PC-9 (cell line): Measurements from ENCODE around the gene TMPRSS9. TPM values are rescaled to one million over a fixed set of nuclear protein-coding genes. Genes with fewer than 3 reads are reported as not detected.

Experiments used
- BruUV-seq: library from RNA; stranded (reverse); fragments of 400-500 nt; replicated peaks from 2 replicates; lab custom pipeline; 2021; lab: Mats Ljungman, UMichigan
- CTCF ChIA-PET: fragments of 300-600 bp; sonication (Branson Sonifier 250); formaldehyde crosslinking; loops from one replicate; lab custom pipeline; 2022; ENCODE audit warnings: antibody characterized with exemption; lab: Charles Lee
- POLR2A ChIA-PET: fragments of 300-600 bp; sonication (Branson Sonifier 250); formaldehyde crosslinking; loops from one replicate; lab custom pipeline; 2022; ENCODE audit warnings: antibody characterized with exemption; ENCODE audit not compliant: unreplicated experiment; lab: Charles Lee
- DNase-seq, 2 experiments: peaks; one replicate each; pipeline versions ENCODE4 v3.0.0 to v3.0.0-alpha.2; 2015 to 2022; ENCODE audit warnings: mixed read lengths in 1 of 2
- H2AFZ ChIP-seq: fragments of 200-600 bp; sonication (generic); 2 replicates; pipeline ENCODE4 v1.8.1; 2017; ENCODE audit warnings: antibody characterized with exemption
- H3F3A ChIP-seq: fragments of 200-600 bp; sonication (generic); 2 replicates; pipeline ENCODE4 v1.8.1; 2017; ENCODE audit warnings: antibody characterized with exemption, mild to moderate bottlenecking, low read depth; ENCODE audit not compliant: insufficient read depth
- H3K27ac ChIP-seq: fragments of 200-600 bp; sonication (generic); 2 replicates; pipeline ENCODE4 v1.6.1; 2016; ENCODE audit warnings: mixed run types
- H3K27me3 ChIP-seq: fragments of 200-600 bp; sonication (generic); 2 replicates; pipeline ENCODE4 v1.6.1; 2016; ENCODE audit warnings: low read depth, mixed run types; ENCODE audit not compliant: insufficient read depth
- H3K36me3 ChIP-seq: fragments of 200-600 bp; sonication (generic); 2 replicates; pipeline ENCODE4 v1.6.1; 2016; ENCODE audit warnings: low read depth, mixed run types
- H3K4me1 ChIP-seq: fragments of 200-600 bp; sonication (generic); replicated peaks from 2 replicates; pipeline ENCODE4 v1.6.1; 2016; ENCODE audit warnings: mixed run types; ENCODE audit not compliant: insufficient read depth
- H3K4me2 ChIP-seq: fragments of 200-600 bp; sonication (generic); 2 replicates; pipeline ENCODE4 v1.6.1; 2017; ENCODE audit warnings: mixed run types
- H3K4me3 ChIP-seq: fragments of 200-600 bp; sonication (generic); 2 replicates; pipeline ENCODE4 v1.6.1; 2016; ENCODE audit warnings: mixed run types
- H3K79me2 ChIP-seq: fragments of 200-600 bp; sonication (generic); 2 replicates; pipeline ENCODE4 v1.6.1; 2017; ENCODE audit warnings: low read depth, mixed run types
- H3K9me2 ChIP-seq: fragments of 200-600 bp; sonication (generic); 2 replicates; pipeline ENCODE4 v1.8.1; 2017; ENCODE audit warnings: mild to moderate bottlenecking; ENCODE audit not compliant: insufficient read depth
- H3K9me3 ChIP-seq: fragments of 200-600 bp; sonication (generic); 2 replicates; pipeline ENCODE4 v1.8.1; 2016; ENCODE audit warnings: low read depth; ENCODE audit not compliant: insufficient read depth
- H4K20me1 ChIP-seq: fragments of 200-600 bp; sonication (generic); 2 replicates; pipeline ENCODE4 v1.8.1; 2017; ENCODE audit not compliant: insufficient read depth
- EZH2 ChIP-seq: fragments of 200-600 bp; sonication (generic); IDR thresholded peaks from 2 replicates; pipeline ENCODE4 v1.8.0; 2017; ENCODE audit warnings: antibody characterized with exemption, low read depth
- intact Hi-C: fragments of 100-400 bp; cut with micrococcal nuclease; formaldehyde crosslinking; loops from one replicate; pipeline ENCODE4 v1.10.0; 2022; ENCODE audit not compliant: unreplicated experiment
- total RNA-seq: library from RNA; stranded (reverse); gene quantifications from 2 replicates; pipeline ENCODE4 v1.2.3, GENCODE V29; 2021
- TF ChIP-seq, protein P1 (sequence below): fragments of 200-600 bp; sonication (generic); conservative IDR thresholded peaks from 2 replicates; pipeline ENCODE4 v1.6.1; 2017; ENCODE audit warnings: mixed run types, antibody characterized with exemption, mild to moderate bottlenecking, moderate library complexity

TMPRSS9 gene
- total RNA-seq, 1 experiment from 2014 or later = 0.20 TPM

DNA sequence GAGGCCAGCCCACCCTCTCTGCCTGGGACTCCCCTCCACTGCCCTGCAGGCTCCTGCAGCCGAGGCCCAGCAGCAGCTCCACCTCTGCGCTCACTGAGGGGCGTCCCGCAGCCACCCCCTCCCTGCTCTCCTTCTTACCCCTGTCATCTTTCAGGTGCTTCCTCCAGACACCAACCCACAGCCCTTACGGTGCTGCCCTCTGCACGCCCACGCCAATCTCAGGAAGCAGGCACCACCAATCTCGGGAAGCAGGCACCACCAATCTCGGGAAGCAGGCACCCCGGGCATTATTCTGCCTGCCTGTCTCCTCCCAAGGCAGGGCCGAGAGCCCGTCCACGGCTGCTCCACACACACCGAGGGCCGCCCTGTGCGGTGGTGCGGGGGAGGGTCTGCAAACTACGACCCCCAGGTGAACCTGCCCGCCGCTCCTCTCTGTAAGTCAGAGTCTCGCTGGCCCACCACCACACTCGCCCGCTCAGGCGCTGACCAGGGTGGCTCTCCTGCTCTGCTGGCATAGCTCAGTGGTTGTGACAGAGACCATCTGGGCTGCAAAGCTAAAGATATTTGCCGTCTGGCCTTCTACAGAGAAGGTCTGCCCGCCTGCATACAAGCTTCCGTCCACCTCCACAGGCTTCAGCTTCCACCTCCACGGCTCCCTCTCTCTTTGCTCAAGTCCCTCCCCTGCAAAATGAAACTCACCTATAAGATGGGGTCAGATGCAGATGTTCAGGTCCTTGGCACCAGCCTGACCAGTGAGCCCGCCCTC, 34.6 kb upstream of the TMPRSS9 start:
- no peaks in the 10 kb centered on the region for H3K9me2 ChIP-seq
- H3K4me2 ChIP-seq = no peak overlapping the region
- no peaks in the 10 kb centered on the region for H4K20me1 ChIP-seq
- BruUV-seq = no TSS peak
- H3K79me2 ChIP-seq = peaks cover 39% of the 10 kb centered on the region
- H3K9me3 ChIP-seq = no peaks in the 10 kb centered on the region
- no peak for TF ChIP-seq EZH2
- TF ChIP-seq, protein P1, sequence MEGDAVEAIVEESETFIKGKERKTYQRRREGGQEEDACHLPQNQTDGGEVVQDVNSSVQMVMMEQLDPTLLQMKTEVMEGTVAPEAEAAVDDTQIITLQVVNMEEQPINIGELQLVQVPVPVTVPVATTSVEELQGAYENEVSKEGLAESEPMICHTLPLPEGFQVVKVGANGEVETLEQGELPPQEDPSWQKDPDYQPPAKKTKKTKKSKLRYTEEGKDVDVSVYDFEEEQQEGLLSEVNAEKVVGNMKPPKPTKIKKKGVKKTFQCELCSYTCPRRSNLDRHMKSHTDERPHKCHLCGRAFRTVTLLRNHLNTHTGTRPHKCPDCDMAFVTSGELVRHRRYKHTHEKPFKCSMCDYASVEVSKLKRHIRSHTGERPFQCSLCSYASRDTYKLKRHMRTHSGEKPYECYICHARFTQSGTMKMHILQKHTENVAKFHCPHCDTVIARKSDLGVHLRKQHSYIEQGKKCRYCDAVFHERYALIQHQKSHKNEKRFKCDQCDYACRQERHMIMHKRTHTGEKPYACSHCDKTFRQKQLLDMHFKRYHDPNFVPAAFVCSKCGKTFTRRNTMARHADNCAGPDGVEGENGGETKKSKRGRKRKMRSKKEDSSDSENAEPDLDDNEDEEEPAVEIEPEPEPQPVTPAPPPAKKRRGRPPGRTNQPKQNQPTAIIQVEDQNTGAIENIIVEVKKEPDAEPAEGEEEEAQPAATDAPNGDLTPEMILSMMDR = no peak
- no peak overlapping the region for H2AFZ ChIP-seq
- ChIA-PET POLR2A (no interaction called here), CTCF (no interaction called here)
- H3K27me3 ChIP-seq = no peaks in the 10 kb centered on the region
- no peak overlapping the region for H3K4me3 ChIP-seq
- H3K4me1 ChIP-seq = peaks cover 6% of the 10 kb centered on the region; the same call in 1 of the 2 replicates
- H3F3A ChIP-seq = no peaks in the 10 kb centered on the region; the same call in 1 of the 2 replicates
- DNase-seq = no peak
- H3K27ac ChIP-seq = no peak overlapping the region
- intact Hi-C loops = loop anchor here (5.0 kb wide), 1 partner anchor 67 kb away; no protein-coding TSS in a partner anchor
- no peaks in the 10 kb centered on the region for H3K36me3 ChIP-seq

DNA sequence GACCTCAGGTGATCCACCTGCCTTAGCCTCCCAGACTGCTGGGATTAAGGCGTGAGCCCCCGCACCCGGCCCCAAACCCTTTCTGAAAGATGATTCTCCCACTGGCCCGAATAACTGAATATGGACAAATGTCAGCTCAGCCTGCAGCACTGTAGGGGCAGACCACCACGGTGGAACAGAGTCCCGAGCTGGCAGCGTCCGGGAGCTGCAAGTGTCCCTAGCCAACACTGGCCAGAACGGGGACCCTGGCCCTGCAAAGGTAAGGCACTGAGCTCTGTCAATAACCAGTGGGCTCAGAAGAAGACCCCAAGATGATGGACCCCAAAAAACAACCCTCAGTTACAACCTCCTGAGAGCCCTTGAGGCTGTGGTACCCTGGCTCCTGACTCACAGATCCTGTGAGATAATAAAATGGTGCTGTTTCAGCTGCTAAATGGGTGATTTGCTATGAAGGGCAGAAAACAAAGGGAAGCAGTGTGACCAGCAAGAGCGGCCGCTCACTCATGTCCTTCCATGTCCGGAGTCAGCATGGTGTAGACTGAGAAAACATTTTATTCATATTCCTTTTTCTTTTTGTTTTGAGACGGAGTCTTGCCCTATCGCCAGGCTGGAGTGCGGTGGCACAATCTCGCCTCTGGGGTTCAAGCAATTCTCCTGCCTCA, 33.2 kb upstream of the TMPRSS9 start:
- no TSS peak for BruUV-seq
- Histone ChIP-seq H3K27ac (no peak overlapping the region), H3K4me2 (peak overlapping the region; percentile 84), H3F3A (no peaks in the 10 kb centered on the region; the same call in 1 of the 2 replicates), H3K4me3 (peak overlapping the region; percentile 86; the same call in 1 of the 2 replicates), H4K20me1 (no peaks in the 10 kb centered on the region), H3K27me3 (no peaks in the 10 kb centered on the region), H3K36me3 (no peaks in the 10 kb centered on the region), H3K79me2 (peaks cover 52% of the 10 kb centered on the region), H2AFZ (no peak overlapping the region), H3K9me3 (no peaks in the 10 kb centered on the region), H3K9me2 (no peaks in the 10 kb centered on the region), H3K4me1 (peaks cover 6% of the 10 kb centered on the region; the same call in 1 of the 2 replicates)
- TF ChIP-seq EZH2 = no peak
- TF ChIP-seq, protein P1 = no peak
- ChIA-PET POLR2A (interaction anchor here (0.6 kb wide), 1 partner anchor 89 kb away, joined by 4 read pairs; no protein-coding TSS in a partner anchor), CTCF (no interaction called here)
- intact Hi-C loops = loop anchor here (5.0 kb wide), 1 partner anchor 65 kb away; no protein-coding TSS in a partner anchor
- no peak for DNase-seq

DNA sequence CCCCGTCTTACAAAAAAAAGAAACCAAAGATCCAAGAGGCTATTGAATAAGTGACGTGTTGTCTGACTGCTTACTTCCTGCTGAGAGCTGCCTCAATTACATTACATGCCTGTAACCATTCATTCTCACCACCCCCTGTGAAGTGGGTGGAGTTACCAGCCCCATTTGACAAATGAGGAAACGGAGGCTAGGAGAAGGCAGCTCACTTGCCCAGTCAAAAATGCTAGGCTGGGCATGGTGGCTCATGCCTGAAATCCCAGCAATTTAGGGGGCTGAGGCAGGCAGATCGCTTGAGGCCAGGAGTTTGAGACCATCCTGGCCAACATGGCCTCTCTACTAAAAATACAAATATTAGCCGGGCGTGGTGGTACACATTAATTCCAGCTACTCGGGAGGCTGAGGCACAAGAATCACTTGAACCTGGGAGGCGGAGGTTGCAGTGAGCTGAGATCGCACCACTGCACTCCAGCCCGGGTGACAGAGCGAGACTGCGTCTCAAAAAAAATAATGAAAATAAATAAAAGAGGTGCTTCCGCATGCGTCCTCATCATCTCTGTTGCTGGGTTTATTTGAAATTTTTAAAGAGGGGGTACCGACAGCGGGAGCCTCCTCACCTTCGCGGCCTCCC, 32.2 kb upstream of the TMPRSS9 start:
- ChIA-PET CTCF (interaction anchor here (0.7 kb wide), 1 partner anchor 88 kb away, joined by 3 read pairs; no protein-coding TSS in a partner anchor), POLR2A (interaction anchor here (0.7 kb wide), 1 partner anchor 10 kb away, joined by 4 read pairs; no protein-coding TSS in a partner anchor)
- Histone ChIP-seq H4K20me1 (no peaks in the 10 kb centered on the region), H3K4me3 (peak overlapping the region; percentile 86), H3K79me2 (peaks cover 60% of the 10 kb centered on the region), H3K36me3 (no peaks in the 10 kb centered on the region), H3K27ac (peak overlapping the region; percentile 50), H3K27me3 (no peaks in the 10 kb centered on the region), H3F3A (no peaks in the 10 kb centered on the region; the same call in 1 of the 2 replicates), H3K9me3 (no peaks in the 10 kb centered on the region), H3K4me1 (peaks cover 6% of the 10 kb centered on the region; the same call in 1 of the 2 replicates), H3K4me2 (peak overlapping the region; percentile 84), H3K9me2 (no peaks in the 10 kb centered on the region), H2AFZ (peak overlapping the region; percentile 84)
- intact Hi-C loops = loop anchor here (5.0 kb wide), 1 partner anchor 64 kb away; no protein-coding TSS in a partner anchor
- TF ChIP-seq EZH2 = no peak
- TF ChIP-seq, protein P1 = no peak
- peak; percentile 22 to 67 for DNase-seq
- TSS peak; percentile 81 for BruUV-seq
